PFSK-1 (cell line): Measurements from ENCODE around the gene LRCH3.

Experiments
- TAF1 ChIP-seq: IDR thresholded peaks from 2 replicates; pipeline ENCODE4 v1.6.1; 2012; ENCODE audit warnings: low read length, control low read depth, borderline replicate concordance; ENCODE audit not compliant: insufficient read depth
- TF ChIP-seq, protein P1 (sequence below), 2 experiments: IDR thresholded peaks; 2 replicates each; pipeline versions ENCODE4 v1.6.1 to v1.8.0; 2011 to 2012; ENCODE audit warnings: low read depth in 2 of 2, low read length in 2 of 2, control low read depth in 1 of 2, inconsistent platforms in 1 of 2, mild to moderate bottlenecking in 1 of 2, moderate library complexity in 1 of 2; ENCODE audit not compliant: insufficient read depth in 1 of 2

DNA sequence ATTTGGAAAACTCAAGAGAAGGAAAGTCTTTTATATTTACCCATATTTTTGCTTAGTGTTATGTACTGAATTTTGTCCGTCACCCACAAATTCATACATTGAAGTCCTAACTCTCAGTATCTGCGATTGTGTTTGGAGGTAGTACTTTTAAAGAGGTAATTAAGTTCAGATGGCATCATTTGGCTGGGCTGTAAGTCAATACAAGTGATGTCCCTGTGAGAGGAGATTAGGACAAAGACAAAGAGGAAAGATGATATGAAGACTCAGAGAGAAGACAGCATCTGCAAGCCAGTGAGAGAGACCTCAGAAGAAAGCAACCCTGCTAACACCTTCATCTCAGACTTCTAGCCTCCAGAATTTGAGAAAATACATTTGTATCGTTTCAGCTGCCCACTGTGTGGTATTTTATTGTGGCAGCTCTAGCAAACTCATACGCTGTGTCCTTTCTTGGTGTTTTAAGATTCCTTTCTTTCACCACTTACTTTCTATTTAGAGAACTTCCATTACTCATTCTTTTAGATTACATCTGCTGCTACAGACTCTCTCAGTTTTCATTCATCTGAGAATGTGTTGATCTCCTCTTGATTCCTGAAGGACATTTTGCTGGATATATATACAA lies 17.0 kb downstream of the LRCH3 start:
- TF ChIP-seq, protein P1, sequence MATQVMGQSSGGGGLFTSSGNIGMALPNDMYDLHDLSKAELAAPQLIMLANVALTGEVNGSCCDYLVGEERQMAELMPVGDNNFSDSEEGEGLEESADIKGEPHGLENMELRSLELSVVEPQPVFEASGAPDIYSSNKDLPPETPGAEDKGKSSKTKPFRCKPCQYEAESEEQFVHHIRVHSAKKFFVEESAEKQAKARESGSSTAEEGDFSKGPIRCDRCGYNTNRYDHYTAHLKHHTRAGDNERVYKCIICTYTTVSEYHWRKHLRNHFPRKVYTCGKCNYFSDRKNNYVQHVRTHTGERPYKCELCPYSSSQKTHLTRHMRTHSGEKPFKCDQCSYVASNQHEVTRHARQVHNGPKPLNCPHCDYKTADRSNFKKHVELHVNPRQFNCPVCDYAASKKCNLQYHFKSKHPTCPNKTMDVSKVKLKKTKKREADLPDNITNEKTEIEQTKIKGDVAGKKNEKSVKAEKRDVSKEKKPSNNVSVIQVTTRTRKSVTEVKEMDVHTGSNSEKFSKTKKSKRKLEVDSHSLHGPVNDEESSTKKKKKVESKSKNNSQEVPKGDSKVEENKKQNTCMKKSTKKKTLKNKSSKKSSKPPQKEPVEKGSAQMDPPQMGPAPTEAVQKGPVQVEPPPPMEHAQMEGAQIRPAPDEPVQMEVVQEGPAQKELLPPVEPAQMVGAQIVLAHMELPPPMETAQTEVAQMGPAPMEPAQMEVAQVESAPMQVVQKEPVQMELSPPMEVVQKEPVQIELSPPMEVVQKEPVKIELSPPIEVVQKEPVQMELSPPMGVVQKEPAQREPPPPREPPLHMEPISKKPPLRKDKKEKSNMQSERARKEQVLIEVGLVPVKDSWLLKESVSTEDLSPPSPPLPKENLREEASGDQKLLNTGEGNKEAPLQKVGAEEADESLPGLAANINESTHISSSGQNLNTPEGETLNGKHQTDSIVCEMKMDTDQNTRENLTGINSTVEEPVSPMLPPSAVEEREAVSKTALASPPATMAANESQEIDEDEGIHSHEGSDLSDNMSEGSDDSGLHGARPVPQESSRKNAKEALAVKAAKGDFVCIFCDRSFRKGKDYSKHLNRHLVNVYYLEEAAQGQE (IDR thresholded peaks at IDR 0.05; ENCODE audit: insufficient read depth in 1 of 2, low read depth in 2 of 2, low read length in 2 of 2) = no peak
- TF ChIP-seq TAF1 = no peak
